SK-N-SH (cell line): ENCODE results near the gene HOXC10. TPM values are rescaled to one million over a fixed set of nuclear protein-coding genes. Genes with fewer than 3 reads are reported as not detected.
A peak's percentile ranks its signal among the peaks of the same experiment; 100 is the strongest.

ENCODE experiments used
- CTCF ChIA-PET: fragments of 300-600, 350-600 bp; formaldehyde crosslinking; extraction: SDS; loops from one replicate; lab custom pipeline; 2021; lab: Yijun Ruan, JAX
- POLR2A ChIA-PET: fragments of 350-600 bp; sonication (Branson Sonifier 250); formaldehyde crosslinking; extraction: SDS; loops from one replicate; lab custom pipeline; 2020; ENCODE audit warnings: antibody characterized with exemption, inconsistent platforms; lab: Yijun Ruan, JAX
- DNase-seq: peaks from one replicate; pipeline ENCODE4 v3.0.0; 2012
- H2AFZ ChIP-seq: fragments of 200-600 bp; sonication (generic); 2 replicates; pipeline ENCODE4 v1.8.1; 2016; ENCODE audit warnings: antibody characterized with exemption, mild to moderate bottlenecking, low read depth
- H3F3A ChIP-seq: fragments of 200-600 bp; sonication (generic); replicated peaks from 2 replicates; pipeline ENCODE3; 2016; ENCODE audit warnings: antibody characterized with exemption, mild to moderate bottlenecking; ENCODE audit not compliant: insufficient read depth
- H3K27ac ChIP-seq, 2 experiments: fragments of 200-500 bp in 1 of 2; fragments of 200-600 bp in 1 of 2; sonication (Bioruptor generic) in 1 of 2; sonication (generic), shearing (Covaris generic) in 1 of 2; 2 replicates each; pipeline versions ENCODE4 v1.5.1 to v1.6.1; 2014 to 2016; ENCODE audit warnings: low read depth in 2 of 2, inconsistent platforms in 1 of 2, low read length in 1 of 2, mild to moderate bottlenecking in 1 of 2, mixed read lengths in 1 of 2
- H3K27me3 ChIP-seq: fragments of 200-600 bp; sonication (generic), shearing (Covaris generic); 2 replicates; pipeline ENCODE4 v1.6.1; 2016; ENCODE audit warnings: mixed run types; ENCODE audit not compliant: insufficient read depth
- H3K36me3 ChIP-seq, 2 experiments: fragments of 200-500 bp in 1 of 2; fragments of 200-600 bp in 1 of 2; sonication (Bioruptor generic) in 1 of 2; sonication (generic) in 1 of 2; replicated peaks in 1 of 2; 2 replicates each; pipeline versions ENCODE3 to v1.5.1; 2014 to 2016; ENCODE audit warnings: low read length in 1 of 2, mild to moderate bottlenecking in 1 of 2; ENCODE audit not compliant: insufficient read depth in 2 of 2, control insufficient read depth in 1 of 2
- H3K4me1 ChIP-seq, 2 experiments: fragments of 200-500 bp in 1 of 2; fragments of 200-600 bp in 1 of 2; sonication (Bioruptor generic) in 1 of 2; sonication (generic), shearing (Covaris generic) in 1 of 2; 2 replicates each; pipeline versions ENCODE4 v1.5.1 to v1.6.1; 2014 to 2016; ENCODE audit warnings: low read depth in 1 of 2, low read length in 1 of 2, mixed run types in 1 of 2; ENCODE audit not compliant: insufficient read depth in 2 of 2, control insufficient read depth in 1 of 2
- H3K4me2 ChIP-seq: fragments of 200-600 bp; sonication (generic), shearing (Covaris generic); 2 replicates; pipeline ENCODE4 v1.6.1; 2017; ENCODE audit warnings: mixed run types
- H3K4me3 ChIP-seq, 2 experiments: fragments of 200-500 bp in 1 of 2; fragments of 200-600 bp in 1 of 2; sonication (Bioruptor generic) in 1 of 2; sonication (generic), shearing (Covaris generic) in 1 of 2; 2 replicates each; pipeline versions ENCODE4 v1.5.1 to v1.8.1; 2014 to 2016; ENCODE audit warnings: low read depth in 2 of 2, inconsistent platforms in 1 of 2, low read length in 1 of 2, mild to moderate bottlenecking in 1 of 2, mixed read lengths in 1 of 2, moderate library complexity in 1 of 2
- H3K79me2 ChIP-seq: fragments of 200-600 bp; sonication (generic); 2 replicates; pipeline ENCODE4 v1.8.1; 2017; ENCODE audit warnings: mild to moderate bottlenecking; ENCODE audit not compliant: insufficient read depth
- H3K9ac ChIP-seq: fragments of 200-600 bp; sonication (generic); 2 replicates; pipeline ENCODE4 v1.6.1; 2017; ENCODE audit warnings: mixed run types
- H3K9me2 ChIP-seq: fragments of 200-600 bp; sonication (generic); 2 replicates; pipeline ENCODE4 v1.6.1; 2017; ENCODE audit warnings: mixed run types
- H3K9me3 ChIP-seq: fragments of 200-600 bp; sonication (generic); 2 replicates; pipeline ENCODE4 v1.6.1; 2017; ENCODE audit warnings: mixed run types, mild to moderate bottlenecking, moderate library complexity
- H4K20me1 ChIP-seq: fragments of 200-600 bp; sonication (generic); 2 replicates; pipeline ENCODE4 v1.6.1; 2017; ENCODE audit warnings: mild to moderate bottlenecking, mixed run types; ENCODE audit not compliant: insufficient read depth
- EZH2phosphoT487 ChIP-seq: fragments of 200-600 bp; sonication (generic); IDR thresholded peaks from 2 replicates; pipeline ENCODE4 v1.6.1; 2017; ENCODE audit warnings: low read depth, mixed run types, mild to moderate bottlenecking, antibody characterized with exemption, moderate library complexity, borderline replicate concordance
- FOSL2 ChIP-seq: IDR thresholded peaks from 2 replicates; pipeline ENCODE4 v1.4.0; 2012; ENCODE audit warnings: low read depth, mild to moderate bottlenecking, moderate library complexity, borderline replicate concordance
- MEF2A ChIP-seq: IDR thresholded peaks from 2 replicates; pipeline ENCODE4 v1.4.0; 2012; ENCODE audit warnings: low read depth, borderline replicate concordance
- POLR2AphosphoS5 ChIP-seq: IDR thresholded peaks from 2 replicates; pipeline ENCODE4 v1.6.1; 2012; ENCODE audit warnings: low read depth, low read length
- REST ChIP-seq: IDR thresholded peaks from 2 replicates; pipeline ENCODE4 v1.6.1; 2012; ENCODE audit warnings: mild to moderate bottlenecking, low read depth, low read length, moderate library complexity
- ZBTB33 ChIP-seq: IDR thresholded peaks from 2 replicates; pipeline ENCODE4 v1.4.0; 2012; ENCODE audit warnings: low read depth, borderline replicate concordance
- WGBS: methylation state at CpG from one replicate; pipeline ENCODE4 v1.1.6; 2017; ENCODE audit warnings: low lambda C conversion rate; 5-methylcytosine and 5-hydroxymethylcytosine counted together
- polyA plus RNA-seq, 3 experiments: library from polyadenylated mRNA; depleted of rRNA; stranded (reverse); fragments of >200 nt; gene quantifications; 2 replicates each; pipeline ENCODE4 v1.2.3, GENCODE V29; 2012
- TF ChIP-seq, protein P1 (sequence below): IDR thresholded peaks from 2 replicates; pipeline ENCODE4 v1.4.0; 2012; ENCODE audit warnings: low read depth, borderline replicate concordance

HOXC10 gene
- polyA plus RNA-seq, 1 of the 3 experiments (the other 2 are of a cell fraction), result 0.03 TPM

GRCh38 chr12:53954694-53955035 lies 30.3 kb upstream of the HOXC10 start, which contains the start of gene HOXC12:
HOXC12 (plus strand) TSS chr12:53954903; CDS start chr12:53954930, 27 bp downstream.
- WGBS, result 13% methylated on average over 12 of the region's 20 CpGs
- Histone ChIP-seq H3K27ac (no peak within 1 kb of the TSS), H3K9me2 (no peaks in the 10 kb centered on the region), H3K36me3 (no peaks in the 10 kb centered on the region), H3K4me2 (no peak within 1 kb of the TSS), H3F3A (no peaks in the 10 kb centered on the region), H3K9me3 (no peaks in the 10 kb centered on the region), H3K27me3 (peaks cover 98% of the 10 kb centered on the region), H2AFZ (no peak within 1 kb of the TSS), H3K9ac (no peak within 1 kb of the TSS), H3K79me2 (no peaks in the 10 kb centered on the region), H3K4me1 (no peaks in the 10 kb centered on the region; a peak in 1 of 4 replicates), H3K4me3 (no peak within 1 kb of the TSS), H4K20me1 (peaks cover 13% of the 10 kb centered on the region; the same call in 1 of the 2 replicates)
- POLR2A ChIA-PET, result no interaction called here
- CTCF ChIA-PET, result interaction anchor here (1.1 to 2.9 kb wide), 14 partner anchors 8 to 425 kb away, joined by 3 to 9 read pairs (median 4); partner anchors contain the start of genes HOXC10 and HOXC9
- TF ChIP-seq, protein P1, sequence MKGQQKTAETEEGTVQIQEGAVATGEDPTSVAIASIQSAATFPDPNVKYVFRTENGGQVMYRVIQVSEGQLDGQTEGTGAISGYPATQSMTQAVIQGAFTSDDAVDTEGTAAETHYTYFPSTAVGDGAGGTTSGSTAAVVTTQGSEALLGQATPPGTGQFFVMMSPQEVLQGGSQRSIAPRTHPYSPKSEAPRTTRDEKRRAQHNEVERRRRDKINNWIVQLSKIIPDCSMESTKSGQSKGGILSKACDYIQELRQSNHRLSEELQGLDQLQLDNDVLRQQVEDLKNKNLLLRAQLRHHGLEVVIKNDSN, result 0 out of 2 replicates have a peak, but pooled peaks have one; percentile 10
- TF ChIP-seq REST (no peak), FOSL2 (no peak)
- peak; percentile 56 for DNase-seq

- H3K4me2 ChIP-seq, result no peak overlapping the region
- DNase-seq, result no peak
- peaks cover 98% of the 10 kb centered on the region for H3K27me3 ChIP-seq
- no peaks in the 10 kb centered on the region for H3K79me2 ChIP-seq
- no peak overlapping the region for H2AFZ ChIP-seq
- H3K9ac ChIP-seq, result no peak overlapping the region
- POLR2A ChIA-PET, result no interaction called here
- no peak overlapping the region for H3K4me3 ChIP-seq
- no peaks in the 10 kb centered on the region for H3F3A ChIP-seq
- no peaks in the 10 kb centered on the region; a peak in 1 of 4 replicates for H3K4me1 ChIP-seq
- no peaks in the 10 kb centered on the region for H3K36me3 ChIP-seq
- 31% methylated on average over 17 of the region's 86 CpGs for WGBS
- TF ChIP-seq EZH2phosphoT487 (peak; percentile 65), MEF2A (no peak), POLR2AphosphoS5 (no peak), FOSL2 (no peak), ZBTB33 (no peak)
- H3K27ac ChIP-seq, result no peak overlapping the region
- no peaks in the 10 kb centered on the region for H3K9me2 ChIP-seq
- H3K9me3 ChIP-seq, result no peaks in the 10 kb centered on the region
- peaks cover 13% of the 10 kb centered on the region; the same call in 1 of the 2 replicates for H4K20me1 ChIP-seq
- CTCF ChIA-PET, result interaction anchor here (0.6 to 2.9 kb wide), 10 partner anchors 9 to 415 kb away, joined by 3 to 9 read pairs (median 4); partner anchors contain the start of gene HOXC10
Observed at GRCh38 chr12:53955036-53955775, 29.7 kb upstream of the HOXC10 start.
